ENCODE measurements around the gene RSU1. TPM values are rescaled to one million over a fixed set of nuclear protein-coding genes. Genes with fewer than 3 reads are reported as not detected.

Gene RSU1
- total and polyA plus RNA-seq, 2 of the 13 experiments (the other 11 are each of a cell fraction or from before 2014, with no cell fraction given), result 32.3 to 35.1 TPM

- TF ChIP-seq POGK (CRISPR knock-in tag; conservative IDR thresholded peaks at IDR 0.05), result no peak; the same call in 1 of the 2 replicates
- peak; percentile 46; the same call in 1 of the 2 replicates for TF ChIP-seq ARNTL (CRISPR knock-in tag; IDR thresholded peaks at IDR 0.05)
- peak; percentile 50; the same call in 1 of the 2 replicates for TF ChIP-seq TBX2 (CRISPR knock-in tag; IDR thresholded peaks at IDR 0.05; ENCODE audit: borderline replicate concordance)
- TF ChIP-seq ZNF256 (CRISPR knock-in tag; conservative IDR thresholded peaks at IDR 0.05), result peak; percentile 58; the same call in 1 of the 2 replicates
- no peak for TF ChIP-seq ZNF207 (IDR thresholded peaks at IDR 0.05; ENCODE audit: borderline replicate concordance)
- TF ChIP-seq CCAR2 (optimal IDR thresholded peaks at IDR 0.05; ENCODE audit: low read depth, low read length), result no peak
- no peak for TF ChIP-seq MYNN (CRISPR knock-in tag; IDR thresholded peaks at IDR 0.05; ENCODE audit: low read depth)
- no peak for TF ChIP-seq NCOA1 (CRISPR knock-in tag; IDR thresholded peaks at IDR 0.05)
- peak; percentile 18; the same call in 1 of the 2 replicates for TF ChIP-seq RARA (CRISPR knock-in tag; IDR thresholded peaks at IDR 0.05)
- 0 out of 2 replicates have a peak, but pooled peaks have one; percentile 24 for TF ChIP-seq ZNF749 (CRISPR knock-in tag; IDR thresholded peaks at IDR 0.05; ENCODE audit: borderline replicate concordance)
- TF ChIP-seq, protein P1, sequence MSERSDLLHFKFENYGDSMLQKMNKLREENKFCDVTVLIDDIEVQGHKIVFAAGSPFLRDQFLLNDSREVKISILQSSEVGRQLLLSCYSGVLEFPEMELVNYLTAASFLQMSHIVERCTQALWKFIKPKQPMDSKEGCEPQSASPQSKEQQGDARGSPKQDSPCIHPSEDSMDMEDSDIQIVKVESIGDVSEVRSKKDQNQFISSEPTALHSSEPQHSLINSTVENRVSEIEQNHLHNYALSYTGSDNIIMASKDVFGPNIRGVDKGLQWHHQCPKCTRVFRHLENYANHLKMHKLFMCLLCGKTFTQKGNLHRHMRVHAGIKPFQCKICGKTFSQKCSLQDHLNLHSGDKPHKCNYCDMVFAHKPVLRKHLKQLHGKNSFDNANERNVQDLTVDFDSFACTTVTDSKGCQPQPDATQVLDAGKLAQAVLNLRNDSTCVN (CRISPR knock-in tag; IDR thresholded peaks at IDR 0.05; ENCODE audit: borderline replicate concordance), result peak; percentile 41; the same call in 1 of the 2 replicates
- TF ChIP-seq IKZF5 (CRISPR knock-in tag; IDR thresholded peaks at IDR 0.05), result 0 out of 2 replicates have a peak, but pooled peaks have one; percentile 21
- no peak for TF ChIP-seq CBFB (CRISPR knock-in tag; IDR thresholded peaks at IDR 0.05)
- 0 out of 2 replicates have a peak, but pooled peaks have one; percentile 30 for TF ChIP-seq ISX (CRISPR knock-in tag; conservative IDR thresholded peaks at IDR 0.05)
- peak; percentile 28; the same call in 1 of the 2 replicates for TF ChIP-seq HIVEP1 (CRISPR knock-in tag; IDR thresholded peaks at IDR 0.05)
- no peak for TF ChIP-seq ZNF841 (CRISPR knock-in tag; IDR thresholded peaks at IDR 0.05; ENCODE audit: borderline replicate concordance)
- peak; percentile 86 for TF ChIP-seq TAF1 (CRISPR knock-in tag; IDR thresholded peaks at IDR 0.05)
- TF ChIP-seq IRF9 (CRISPR knock-in tag; IDR thresholded peaks at IDR 0.05; ENCODE audit: borderline replicate concordance), result peak; percentile 70; the same call in 1 of the 2 replicates
- TF ChIP-seq ZNF746 (CRISPR knock-in tag; IDR thresholded peaks at IDR 0.05), result peak; percentile 65; the same call in 1 of the 2 replicates
- TF ChIP-seq, protein P2, sequence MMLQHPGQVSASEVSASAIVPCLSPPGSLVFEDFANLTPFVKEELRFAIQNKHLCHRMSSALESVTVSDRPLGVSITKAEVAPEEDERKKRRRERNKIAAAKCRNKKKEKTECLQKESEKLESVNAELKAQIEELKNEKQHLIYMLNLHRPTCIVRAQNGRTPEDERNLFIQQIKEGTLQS (CRISPR knock-in tag; IDR thresholded peaks at IDR 0.05), result 0 out of 2 replicates have a peak, but pooled peaks have one; percentile 34
- TF ChIP-seq THAP11 (CRISPR knock-in tag; IDR thresholded peaks at IDR 0.05), result peak; percentile 90
- no peak for TF ChIP-seq ZC3H4 (CRISPR knock-in tag; IDR thresholded peaks at IDR 0.05; ENCODE audit: borderline replicate concordance)
Observed at GRCh38 chr10:16817125-16818019, at the start of gene RSU1 (continued).

Measured in HepG2 (cell line).